Testis (tissue), 2 donors: ENCODE data around the gene DZIP1.

Source experiments
- CTCF ChIP-seq, 3 experiments: fragments of 450-650 bp in 2 of 3; fragments of 200-600 bp in 1 of 3; sonication (generic) in 1 of 3; IDR thresholded peaks; one replicate each; pipeline ENCODE4 v1.5.1; 2016 to 2019; ENCODE audit warnings: antibody characterized with exemption in 3 of 3, mild to moderate bottlenecking in 2 of 3, moderate library complexity in 1 of 3
- POLR2A ChIP-seq: fragments of 450-650 bp; IDR thresholded peaks from one replicate; pipeline ENCODE4 v1.6.1; 2017; ENCODE audit warnings: antibody characterized with exemption, mild to moderate bottlenecking, moderate library complexity

GRCh38 chr13:95678967-95679366, 34.5 kb upstream of the DZIP1 start:
- TF ChIP-seq CTCF (IDR thresholded peaks at IDR 0.05) (no peak), POLR2A (no peak)
